ENCODE data around the gene UMODL1.

UMODL1 gene

GRCh38 chr21:42129300-42130266 is 58.5 kb downstream of the UMODL1 start:
- no peak for TF ChIP-seq ZNF8 (CRISPR knock-in tag; IDR thresholded peaks at IDR 0.05)
- no peak for ATAC-seq

- TF ChIP-seq PATZ1 (CRISPR knock-in tag; IDR thresholded peaks at IDR 0.05; ENCODE audit: borderline replicate concordance) = no peak
- no peak for TF ChIP-seq ZFP30 (CRISPR knock-in tag; IDR thresholded peaks at IDR 0.05)
- no peak for TF ChIP-seq TCF4 (CRISPR knock-in tag; IDR thresholded peaks at IDR 0.05; ENCODE audit: borderline replicate concordance)
- no peak for TF ChIP-seq ARNTL (CRISPR knock-in tag; IDR thresholded peaks at IDR 0.05; ENCODE audit: borderline replicate concordance, low read depth)
- TF ChIP-seq CSDC2 (CRISPR knock-in tag; IDR thresholded peaks at IDR 0.05) = no peak
- no peak for TF ChIP-seq RARB (CRISPR knock-in tag; IDR thresholded peaks at IDR 0.05)
- TF ChIP-seq ZNF70 (CRISPR knock-in tag; IDR thresholded peaks at IDR 0.05) = no peak
- TF ChIP-seq PPARA (CRISPR knock-in tag; IDR thresholded peaks at IDR 0.05; ENCODE audit: borderline replicate concordance) = no peak
- no peak for TF ChIP-seq ZC3H10 (CRISPR knock-in tag; IDR thresholded peaks at IDR 0.05)
- no peak for TF ChIP-seq OSR1 (CRISPR knock-in tag; IDR thresholded peaks at IDR 0.05)
- no peak for TF ChIP-seq ZNF565 (CRISPR knock-in tag; conservative IDR thresholded peaks at IDR 0.05; ENCODE audit: low read depth)
- TF ChIP-seq GLIS3 (CRISPR knock-in tag; IDR thresholded peaks at IDR 0.05) = no peak
- no peak for TF ChIP-seq BACH2 (CRISPR knock-in tag; IDR thresholded peaks at IDR 0.05; ENCODE audit: borderline replicate concordance)
- TF ChIP-seq TSHZ2 (CRISPR knock-in tag; IDR thresholded peaks at IDR 0.05) = no peak
- TF ChIP-seq TOX (CRISPR knock-in tag; IDR thresholded peaks at IDR 0.05; ENCODE audit: borderline replicate concordance) = no peak
- no peak for TF ChIP-seq CSRNP3 (CRISPR knock-in tag; IDR thresholded peaks at IDR 0.05)
- no peak for TF ChIP-seq ESRRG (CRISPR knock-in tag; IDR thresholded peaks at IDR 0.05)
- TF ChIP-seq SNAI2 (CRISPR knock-in tag; IDR thresholded peaks at IDR 0.05) = no peak
- TF ChIP-seq CREB5 (CRISPR knock-in tag; IDR thresholded peaks at IDR 0.05; ENCODE audit: low read depth) = no peak
- no peak for ATAC-seq
Measured at GRCh38 chr21:42130441-42130840, 59.3 kb downstream of the UMODL1 start.

GRCh38 chr21:42132183-42132582 is 61.1 kb downstream of the UMODL1 start:
- TF ChIP-seq ZFP30 (CRISPR knock-in tag; IDR thresholded peaks at IDR 0.05) (no peak), ARNTL (CRISPR knock-in tag; IDR thresholded peaks at IDR 0.05; ENCODE audit: borderline replicate concordance, low read depth) (no peak), TSHZ2 (CRISPR knock-in tag; IDR thresholded peaks at IDR 0.05) (no peak), BACH2 (CRISPR knock-in tag; IDR thresholded peaks at IDR 0.05; ENCODE audit: borderline replicate concordance) (no peak), ZFP3 (CRISPR knock-in tag; IDR thresholded peaks at IDR 0.05) (no peak), OSR1 (CRISPR knock-in tag; IDR thresholded peaks at IDR 0.05) (no peak), CSDC2 (CRISPR knock-in tag; IDR thresholded peaks at IDR 0.05) (no peak), ESRRG (CRISPR knock-in tag; IDR thresholded peaks at IDR 0.05) (no peak), PPARA (CRISPR knock-in tag; IDR thresholded peaks at IDR 0.05; ENCODE audit: borderline replicate concordance) (no peak), ISL1 (CRISPR knock-in tag; IDR thresholded peaks at IDR 0.05) (no peak), ZNF70 (CRISPR knock-in tag; IDR thresholded peaks at IDR 0.05) (no peak)
- ATAC-seq = no peak
